Thoracic aorta (tissue), 2 donors: ENCODE results near the gene EVI5L. TPM values are rescaled to one million over a fixed set of nuclear protein-coding genes. Genes with fewer than 3 reads are reported as not detected.
"Not testable (repeated sequence)": the region's sequence is repeated elsewhere in the genome, so short reads cannot be mapped to it uniquely, and the experiment has no call there.

Experiments used
- ATAC-seq: fragments of 150-250 bp; one replicate; pipeline ENCODE4 v1.8.0; 2017; ENCODE audit warnings: low read depth; ENCODE audit not compliant: insufficient number of reproducible peaks, low FRiP score
- DNase-seq: peaks from one replicate; pipeline ENCODE4 v3.0.0-alpha.2; 2020; ENCODE audit warnings: low spot score
- H3K27ac ChIP-seq, 2 donors: fragments of 200-600 bp; sonication (generic); 1 replicate in 1 of 2; 2 replicates in 1 of 2; pipeline ENCODE4 v1.5.1; 2016; ENCODE audit warnings: mild to moderate bottlenecking in 2 of 2, moderate library complexity in 2 of 2
- H3K27me3 ChIP-seq: fragments of 200-600 bp; sonication (generic); replicated peaks from 2 replicates; pipeline ENCODE4 v1.6.0; 2016; ENCODE audit warnings: mild to moderate bottlenecking; ENCODE audit not compliant: insufficient read depth
- H3K36me3 ChIP-seq: fragments of 200-600 bp; sonication (generic); one replicate; pipeline ENCODE4 v1.5.1; 2016
- H3K4me1 ChIP-seq, 2 donors: fragments of 200-600 bp; sonication (generic); 1 replicate in 1 of 2; 2 replicates in 1 of 2; pipeline versions ENCODE4 v1.5.1 to v1.6.0; 2016; ENCODE audit warnings: low read depth in 2 of 2, mild to moderate bottlenecking in 1 of 2; ENCODE audit not compliant: control insufficient read depth in 1 of 2
- H3K4me3 ChIP-seq: fragments of 200-600 bp; sonication (generic); 2 replicates; pipeline ENCODE4 v1.5.1; 2016; ENCODE audit warnings: mild to moderate bottlenecking
- H3K9me3 ChIP-seq: fragments of 200-600 bp; sonication (generic); 2 replicates; pipeline ENCODE4 v1.5.1; 2016
- total RNA-seq, 2 donors: library from RNA; depleted of rRNA; stranded (reverse); fragments of >200 nt; gene quantifications; one replicate each; pipeline versions ENCODE4 v1.1.0 to v1.2.3, GENCODE V29; 2016
- TF ChIP-seq, protein P1 (sequence below): fragments of 200-600 bp; sonication (generic); IDR thresholded peaks from one replicate; pipeline ENCODE4 v1.5.1; 2019; ENCODE audit warnings: antibody characterized with exemption

Gene EVI5L
- total RNA-seq, 2 donors from 2014 or later = 12.1 to 16.8 TPM

GRCh38 chr19:7856679-7857663 is 27.0 kb downstream of the EVI5L start:
- peaks cover 5% of the 10 kb centered on the region for H3K36me3 ChIP-seq
- no peaks in the 10 kb centered on the region for H3K27me3 ChIP-seq
- DNase-seq = no peak
- no peaks in the 10 kb centered on the region for H3K4me1 ChIP-seq
- no peak overlapping the region for H3K27ac ChIP-seq
- no peaks in the 10 kb centered on the region for H3K9me3 ChIP-seq
- no peak for ATAC-seq
- no peak overlapping the region for H3K4me3 ChIP-seq
- TF ChIP-seq, protein P1, sequence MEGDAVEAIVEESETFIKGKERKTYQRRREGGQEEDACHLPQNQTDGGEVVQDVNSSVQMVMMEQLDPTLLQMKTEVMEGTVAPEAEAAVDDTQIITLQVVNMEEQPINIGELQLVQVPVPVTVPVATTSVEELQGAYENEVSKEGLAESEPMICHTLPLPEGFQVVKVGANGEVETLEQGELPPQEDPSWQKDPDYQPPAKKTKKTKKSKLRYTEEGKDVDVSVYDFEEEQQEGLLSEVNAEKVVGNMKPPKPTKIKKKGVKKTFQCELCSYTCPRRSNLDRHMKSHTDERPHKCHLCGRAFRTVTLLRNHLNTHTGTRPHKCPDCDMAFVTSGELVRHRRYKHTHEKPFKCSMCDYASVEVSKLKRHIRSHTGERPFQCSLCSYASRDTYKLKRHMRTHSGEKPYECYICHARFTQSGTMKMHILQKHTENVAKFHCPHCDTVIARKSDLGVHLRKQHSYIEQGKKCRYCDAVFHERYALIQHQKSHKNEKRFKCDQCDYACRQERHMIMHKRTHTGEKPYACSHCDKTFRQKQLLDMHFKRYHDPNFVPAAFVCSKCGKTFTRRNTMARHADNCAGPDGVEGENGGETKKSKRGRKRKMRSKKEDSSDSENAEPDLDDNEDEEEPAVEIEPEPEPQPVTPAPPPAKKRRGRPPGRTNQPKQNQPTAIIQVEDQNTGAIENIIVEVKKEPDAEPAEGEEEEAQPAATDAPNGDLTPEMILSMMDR = no peak

GRCh38 chr19:7857727-7858108 is 27.7 kb downstream of the EVI5L start:
- DNase-seq (no peak), ATAC-seq (no peak)
- no peaks in the 10 kb centered on the region for H3K27me3 ChIP-seq
- H3K9me3 ChIP-seq = no peaks in the 10 kb centered on the region
- peaks cover 5% of the 10 kb centered on the region for H3K36me3 ChIP-seq
- H3K4me3 ChIP-seq = no peak overlapping the region
- H3K27ac ChIP-seq = no peak overlapping the region
- TF ChIP-seq, protein P1 = no peak
- H3K4me1 ChIP-seq = no peaks in the 10 kb centered on the region

GRCh38 chr19:7858109-7858770 is 28.2 kb downstream of the EVI5L start:
- Histone ChIP-seq H3K36me3 (peaks cover 5% of the 10 kb centered on the region), H3K9me3 (no peaks in the 10 kb centered on the region), H3K4me3 (no peak overlapping the region), H3K27me3 (no peaks in the 10 kb centered on the region), H3K4me1 (no peaks in the 10 kb centered on the region), H3K27ac (no peak overlapping the region)
- no peak for ATAC-seq
- DNase-seq = no peak
- TF ChIP-seq, protein P1 = no peak

DNA sequence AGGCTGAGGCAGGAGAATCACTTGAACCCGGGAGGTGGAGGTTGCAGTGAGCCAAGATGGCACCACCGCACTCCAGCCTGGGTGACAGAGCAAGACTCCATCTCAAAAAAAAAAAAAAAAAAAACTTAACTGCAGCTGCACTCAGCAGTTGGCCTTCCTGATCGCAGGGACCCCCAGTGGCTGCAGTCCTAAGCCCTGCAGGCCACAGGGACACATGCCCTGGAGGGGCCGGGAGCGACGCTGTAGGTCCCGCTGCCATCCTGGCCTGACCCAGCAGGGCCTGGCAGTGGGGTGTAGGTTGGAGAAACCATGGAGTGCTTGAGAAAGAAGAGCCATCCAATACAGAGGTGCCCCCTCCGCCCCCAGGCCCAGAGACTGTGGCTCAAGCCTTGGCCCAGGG is 29.1 kb downstream of the EVI5L start:
- H3K4me1 ChIP-seq, H3K4me3 ChIP-seq, H3K9me3 ChIP-seq, H3K27ac ChIP-seq, H3K36me3 ChIP-seq, H3K27me3 ChIP-seq, ATAC-seq, DNase-seq: not testable (repeated sequence)

- Histone ChIP-seq H3K27ac (no peak overlapping the region), H3K27me3 (no peaks in the 10 kb centered on the region), H3K4me1 (no peaks in the 10 kb centered on the region), H3K4me3 (no peak overlapping the region), H3K36me3 (peaks cover 5% of the 10 kb centered on the region), H3K9me3 (no peaks in the 10 kb centered on the region)
- ATAC-seq (no peak), DNase-seq (no peak)
- TF ChIP-seq, protein P1 = no peak
Measured at GRCh38 chr19:7859831-7860713, 30.1 kb downstream of the EVI5L start.
